GM08714 (cell line): ENCODE data around the gene YY1.

Source experiments
- H3K4me3 ChIP-seq: fragments of 200-500 bp; sonication (Bioruptor generic); 2 replicates; pipeline ENCODE4 v1.5.1; 2014; ENCODE audit warnings: mild to moderate bottlenecking, low read length, inconsistent platforms
- ZNF274 ChIP-seq: IDR thresholded peaks from 2 replicates; pipeline ENCODE4 v1.6.1; 2012; ENCODE audit warnings: mild to moderate bottlenecking, low read depth, low read length

The YY1 gene

DNA sequence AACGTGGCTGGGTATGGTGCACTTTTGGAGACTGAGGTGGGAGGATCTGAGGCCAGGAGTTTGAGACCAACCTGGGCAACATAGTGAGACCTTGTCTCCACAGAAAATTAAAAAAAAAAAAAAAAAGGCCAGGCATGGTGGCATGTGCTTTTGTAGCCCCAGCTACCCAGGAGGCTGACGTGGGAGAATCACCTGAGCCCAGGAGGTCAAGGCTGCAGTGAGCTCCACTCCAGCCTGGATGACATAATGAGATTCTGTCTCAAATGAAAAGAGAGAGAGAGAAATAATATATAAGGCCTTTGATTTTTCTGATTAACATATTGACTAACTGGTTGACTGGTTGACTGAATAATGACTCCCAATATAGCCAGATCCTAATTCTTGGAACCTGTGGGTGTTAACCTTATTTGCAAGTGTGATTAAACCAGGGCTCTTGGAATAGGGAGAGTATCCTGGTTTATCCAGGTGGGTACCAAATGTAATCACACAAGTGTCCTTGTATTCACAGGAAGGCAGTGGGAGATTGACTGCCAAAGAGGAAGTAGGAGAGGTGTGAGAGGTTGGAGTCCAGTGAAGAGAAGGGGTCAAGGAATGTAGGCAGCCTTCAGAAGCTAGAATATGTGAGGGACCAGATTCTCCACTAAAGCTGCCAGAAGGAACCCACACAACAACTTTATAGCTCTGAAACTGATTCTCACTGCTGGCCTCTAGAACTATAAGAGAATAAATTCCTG is 12.0 kb downstream of the YY1 start:
- no peak overlapping the region for H3K4me3 ChIP-seq
- TF ChIP-seq ZNF274 = no peak

DNA sequence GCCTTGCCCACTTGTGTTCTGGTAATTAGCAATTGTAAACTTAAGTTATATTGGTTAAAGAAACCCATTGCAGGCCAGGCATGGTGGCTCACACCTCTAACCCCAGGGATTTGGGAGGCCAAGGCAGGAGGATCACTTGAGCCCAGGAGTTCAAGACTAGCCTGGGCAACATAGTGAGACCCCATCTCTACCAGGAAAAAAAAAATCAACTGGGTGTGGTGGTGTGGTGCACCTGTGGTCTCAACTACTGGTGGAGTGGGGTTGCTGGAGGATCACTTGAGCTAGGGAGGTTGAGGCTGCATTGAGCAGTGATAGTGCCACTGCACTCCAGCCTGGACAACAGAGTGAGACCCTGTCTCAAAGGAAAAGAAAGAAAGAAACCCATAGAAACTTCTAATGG is 13.7 kb downstream of the YY1 start:
- no peak overlapping the region for H3K4me3 ChIP-seq
- TF ChIP-seq ZNF274 = no peak

DNA sequence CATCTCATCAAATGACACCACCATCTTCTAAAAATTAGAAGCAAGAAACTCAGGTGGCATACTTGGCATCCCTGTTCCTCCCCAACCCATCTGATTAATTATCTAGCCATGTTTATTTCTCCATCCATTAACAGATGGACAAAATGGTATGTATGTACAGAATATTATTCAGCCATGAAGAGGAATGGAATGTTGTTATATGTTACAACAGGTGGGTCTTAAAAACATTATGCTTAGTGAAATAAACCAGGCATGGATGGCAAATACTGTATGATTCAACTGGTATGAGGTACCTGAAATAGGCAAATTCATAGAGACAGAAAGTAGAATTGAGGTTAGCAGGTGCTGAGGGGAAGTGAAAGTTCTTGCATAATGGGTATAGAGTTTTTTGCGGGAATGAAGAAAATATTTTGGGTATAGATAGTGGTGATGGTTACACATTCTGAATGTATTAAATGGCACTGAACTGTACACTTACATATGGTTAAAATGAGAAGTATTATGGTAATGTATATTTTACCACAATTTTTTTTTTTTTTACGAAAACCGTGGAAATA is 17.5 kb downstream of the YY1 start:
- no peak for TF ChIP-seq ZNF274
- H3K4me3 ChIP-seq = no peak overlapping the region

DNA sequence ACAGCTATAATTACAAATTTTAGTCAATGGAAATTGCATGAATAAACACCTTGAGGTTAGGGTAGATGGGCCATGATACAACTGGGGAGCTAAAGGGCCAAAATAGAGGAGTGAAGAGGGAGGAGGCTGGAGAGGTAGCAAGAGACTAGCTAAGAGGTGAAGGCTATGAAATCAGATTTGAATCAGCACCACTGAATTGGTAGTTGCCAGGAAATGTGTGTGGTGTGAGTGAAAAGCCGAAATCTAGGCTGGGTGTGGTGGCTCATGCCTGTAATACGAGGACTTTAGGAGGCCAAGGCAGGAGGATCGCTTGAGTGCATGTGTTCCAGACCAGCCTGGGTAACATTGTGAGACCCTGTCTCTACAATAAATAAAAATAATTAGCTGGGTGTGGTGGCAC is 22.7 kb downstream of the YY1 start:
- TF ChIP-seq ZNF274 = no peak
- H3K4me3 ChIP-seq = no peak overlapping the region

DNA sequence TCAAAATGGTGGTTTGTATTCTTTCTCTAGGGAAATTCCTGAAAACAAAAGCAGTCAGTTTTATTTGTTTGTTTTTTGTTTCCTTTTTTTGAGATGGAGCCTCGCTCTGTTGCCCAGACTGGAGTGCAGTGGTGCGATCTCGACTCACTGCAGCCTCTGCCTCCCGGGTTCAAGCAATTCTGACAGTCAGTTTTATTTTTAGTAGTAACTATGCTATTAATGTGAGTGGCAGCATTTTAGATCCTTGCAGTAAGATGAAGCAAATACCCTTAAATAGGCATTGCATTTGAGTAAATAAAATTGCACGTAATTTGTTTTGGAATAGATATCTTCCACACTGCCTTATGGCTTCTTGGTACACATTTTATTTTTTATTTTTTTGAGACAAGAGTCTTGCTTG is 23.6 kb downstream of the YY1 start:
- H3K4me3 ChIP-seq = no peak overlapping the region
- no peak for TF ChIP-seq ZNF274

DNA sequence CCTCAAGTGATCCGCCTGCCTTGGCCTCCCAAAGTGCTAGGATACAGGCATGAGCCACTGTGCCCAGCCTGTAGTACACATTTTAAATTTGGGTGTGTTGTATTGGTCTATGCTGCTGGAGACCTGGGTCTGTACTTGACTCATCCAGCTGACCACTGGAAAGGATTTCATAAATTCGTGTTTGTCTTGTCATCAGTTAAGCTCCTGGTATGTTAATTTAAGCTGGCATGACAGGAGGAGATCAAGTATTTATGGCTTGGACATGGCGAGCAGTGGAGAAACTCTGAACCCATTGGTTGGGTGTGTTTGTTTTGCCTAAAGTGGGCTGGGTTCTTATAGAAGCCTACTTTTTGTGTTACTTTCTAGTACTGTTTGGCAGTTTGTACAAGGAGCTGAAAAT is 24.2 kb downstream of the YY1 start:
- no peak overlapping the region for H3K4me3 ChIP-seq
- no peak for TF ChIP-seq ZNF274

DNA sequence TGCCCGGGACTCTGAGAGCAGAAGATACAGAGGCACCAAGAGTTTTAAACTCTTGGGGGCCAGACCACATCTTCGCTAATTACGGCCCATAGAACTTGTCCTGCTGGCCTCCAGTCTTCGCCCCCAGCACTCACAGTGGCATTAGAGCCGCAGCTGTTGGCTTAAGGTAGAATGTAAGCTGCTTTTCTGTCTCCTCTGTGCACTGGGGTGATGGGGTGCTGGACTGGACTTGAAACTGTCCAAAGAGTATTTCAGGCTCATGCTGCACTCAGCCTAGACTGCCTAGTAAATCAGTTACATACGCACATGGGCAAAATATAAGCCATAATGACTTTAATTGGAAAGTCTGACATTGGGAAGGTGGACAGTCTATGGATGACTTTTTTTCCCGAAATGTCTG is 29.0 kb downstream of the YY1 start:
- TF ChIP-seq ZNF274 = no peak
- no peak overlapping the region for H3K4me3 ChIP-seq

DNA sequence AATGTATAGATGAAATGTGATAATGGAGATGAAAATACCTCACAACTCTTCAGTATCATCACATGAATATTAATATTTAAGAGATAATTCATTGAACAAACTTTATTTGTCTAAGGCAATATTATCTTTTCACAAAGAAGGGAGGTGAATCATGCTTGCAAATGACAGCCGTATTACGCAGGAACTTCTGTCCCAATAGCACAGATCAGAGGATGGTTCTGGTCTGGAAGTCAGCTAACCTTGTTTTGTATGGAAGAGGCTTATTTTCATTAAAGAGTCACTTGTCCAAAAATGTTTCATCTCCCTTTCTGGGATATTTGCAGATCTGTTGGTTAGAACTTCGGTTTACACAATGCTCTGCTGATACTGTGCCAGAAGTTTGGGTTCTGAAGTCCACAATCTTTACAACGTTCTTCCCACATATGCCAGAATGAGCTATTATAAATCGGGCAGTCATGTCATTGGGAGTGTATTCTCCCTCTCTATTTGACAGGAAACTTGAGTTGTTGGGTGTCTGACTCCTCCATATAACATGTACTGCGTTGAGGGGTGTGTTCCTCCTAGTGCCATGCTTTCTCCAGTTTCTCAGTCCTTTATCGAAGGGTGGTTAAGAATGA is 29.8 kb downstream of the YY1 start:
- H3K4me3 ChIP-seq = no peak overlapping the region
- TF ChIP-seq ZNF274 = no peak

DNA sequence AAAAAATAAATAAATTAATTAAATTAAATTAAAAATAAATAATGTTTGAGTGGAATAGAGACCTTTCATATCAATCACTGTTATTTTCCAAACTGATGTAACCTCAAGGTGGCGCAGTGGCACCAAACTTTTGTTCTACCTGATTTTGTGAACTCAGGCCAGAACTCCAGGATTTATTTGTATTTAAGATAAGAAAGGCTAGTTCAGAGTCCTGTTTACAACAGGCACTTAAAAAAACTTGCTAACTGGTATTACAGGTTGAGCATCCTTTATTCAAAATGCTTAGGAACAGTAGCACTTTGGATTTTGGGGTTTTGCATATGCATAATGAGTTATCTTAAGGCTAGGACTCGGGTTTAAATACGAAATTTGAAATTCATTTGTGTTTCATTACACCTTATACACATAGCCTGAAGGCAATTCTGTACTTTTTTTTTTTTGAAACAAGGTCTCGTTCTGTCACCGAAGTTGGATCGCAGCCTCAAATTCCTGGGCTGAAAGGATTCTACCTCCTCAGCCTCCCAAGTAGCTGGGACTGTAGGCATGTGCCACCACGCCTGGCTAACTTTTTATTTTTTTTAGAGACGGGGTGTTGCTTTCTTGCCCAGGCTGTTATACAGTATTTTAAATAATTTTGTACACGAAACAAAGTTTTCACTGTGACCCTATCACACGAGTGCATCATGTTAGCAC is 32.4 kb downstream of the YY1 start:
- TF ChIP-seq ZNF274 = no peak
- no peak overlapping the region for H3K4me3 ChIP-seq

DNA sequence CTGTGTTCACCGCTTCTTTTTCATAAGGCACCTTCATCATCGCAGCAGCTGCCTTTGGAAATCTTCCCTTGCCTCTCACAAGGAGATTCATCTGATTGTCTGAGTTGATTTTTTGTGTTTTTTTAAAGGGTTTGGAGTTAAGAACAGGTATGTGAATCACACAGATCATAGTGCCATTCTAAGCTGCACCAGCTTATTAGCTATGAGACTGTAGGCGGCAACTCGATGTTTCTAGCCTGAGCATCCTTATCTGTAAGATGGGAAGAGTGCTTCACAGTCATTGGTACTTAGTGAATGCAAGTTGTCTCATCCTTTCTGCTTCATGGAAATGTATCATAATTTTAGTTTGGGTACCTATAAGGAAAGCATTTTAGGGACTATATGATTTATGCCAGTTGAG is 35.3 kb downstream of the YY1 start:
- no peak for TF ChIP-seq ZNF274
- no peak overlapping the region for H3K4me3 ChIP-seq

DNA sequence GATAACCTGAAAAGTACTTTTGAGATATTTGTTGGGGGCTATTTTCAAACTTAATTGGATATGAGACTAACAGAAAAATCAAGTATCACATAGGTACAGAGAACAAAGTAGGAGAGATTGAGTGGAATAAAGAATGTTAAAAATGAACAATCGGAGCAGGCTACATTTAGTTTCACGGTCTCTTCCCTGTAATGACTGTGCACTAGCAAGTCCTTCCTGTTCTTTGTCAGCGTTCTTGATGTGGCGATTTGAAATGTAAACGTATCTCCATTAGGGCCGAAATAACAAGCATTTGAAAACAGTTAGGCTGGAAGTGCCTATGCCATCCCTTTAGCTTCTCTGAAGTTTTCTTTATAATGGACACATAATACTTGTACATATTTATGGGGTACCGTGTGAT is 36.3 kb downstream of the YY1 start:
- H3K4me3 ChIP-seq = no peak overlapping the region
- TF ChIP-seq ZNF274 = no peak

DNA sequence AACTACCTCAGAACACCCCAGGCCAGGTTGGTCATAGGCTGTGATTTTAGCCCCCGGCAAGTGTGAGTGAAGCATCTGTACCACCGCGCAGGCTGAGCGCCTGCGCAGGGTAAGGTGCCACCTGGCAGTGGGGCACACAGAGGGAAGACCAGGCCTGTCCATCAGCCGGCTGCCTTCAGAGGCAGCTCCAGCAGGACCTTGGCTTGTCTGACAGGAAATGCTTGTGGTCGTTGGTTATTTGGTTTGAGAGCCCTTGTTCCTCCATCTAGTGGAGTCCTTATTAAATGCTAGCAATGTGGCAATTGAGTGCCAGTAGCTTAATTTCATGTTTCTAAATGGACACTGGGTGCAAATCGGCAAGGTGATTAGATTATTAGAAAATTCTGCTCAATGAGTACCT is 39.8 kb downstream of the YY1 start:
- no peak for TF ChIP-seq ZNF274
- no peak overlapping the region for H3K4me3 ChIP-seq

DNA sequence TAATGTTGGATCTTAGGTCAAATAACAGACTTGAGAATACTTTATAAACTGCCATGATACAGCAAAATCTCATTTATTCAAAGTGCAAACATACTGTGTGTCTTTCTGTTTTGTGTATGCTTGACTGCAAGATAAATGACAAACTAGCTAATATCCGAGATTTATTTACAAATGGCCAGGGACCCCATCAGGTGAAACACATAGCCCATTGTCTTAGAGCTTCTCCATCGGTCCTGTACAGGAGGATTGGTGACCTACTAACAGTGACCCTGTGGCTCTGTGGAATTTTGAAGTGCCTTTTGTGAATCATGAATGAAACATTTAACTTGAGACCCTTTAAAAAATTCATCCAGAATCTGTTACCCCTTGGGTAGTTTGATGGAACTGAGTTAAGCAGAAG is 40.2 kb downstream of the YY1 start:
- no peak for TF ChIP-seq ZNF274
- no peak overlapping the region for H3K4me3 ChIP-seq

DNA sequence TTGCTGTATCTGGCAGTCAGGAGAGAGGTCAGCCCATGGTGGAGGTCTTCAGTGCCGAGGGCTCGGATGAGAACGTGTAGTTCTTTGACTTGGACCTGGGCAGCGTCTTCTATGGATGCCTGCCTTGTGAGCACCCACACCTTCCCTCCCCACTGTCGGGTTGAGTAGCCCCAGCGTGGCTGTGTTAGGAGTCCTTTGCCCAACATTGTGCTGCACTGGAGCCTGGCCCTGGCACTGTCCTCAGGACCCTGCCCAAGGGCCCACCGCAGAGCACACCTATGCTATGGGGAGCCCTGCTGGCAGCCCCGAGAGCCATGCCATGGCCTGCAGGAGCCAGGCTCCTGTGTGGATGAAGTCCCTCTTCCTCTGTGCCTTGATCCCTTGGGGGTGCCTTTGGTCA is 40.6 kb downstream of the YY1 start:
- H3K4me3 ChIP-seq = no peak overlapping the region
- no peak for TF ChIP-seq ZNF274
